RWPE1 (cell line): ENCODE results near the gene MRPL52.

ENCODE experiments used
- CTCF ChIA-PET: fragments of 350-600 bp; sonication (Branson Sonifier 250); formaldehyde crosslinking; extraction: SDS; loops from one replicate; lab custom pipeline; 2021; lab: Yijun Ruan, JAX
- POLR2A ChIA-PET: fragments of 400-600 bp; formaldehyde crosslinking; extraction: SDS; loops from one replicate; lab custom pipeline; 2020; ENCODE audit warnings: antibody characterized with exemption; ENCODE audit not compliant: low non-redundant PET; lab: Yijun Ruan, JAX
- DNase-seq: peaks from one replicate; pipeline ENCODE4 v3.0.0; 2012; ENCODE audit warnings: low spot score
- H3K27ac ChIP-seq: fragments of 450-650 bp; 2 replicates; pipeline ENCODE4 v1.5.1; 2017
- CTCF ChIP-seq: fragments of 450-650 bp; conservative IDR thresholded peaks from 2 replicates; pipeline ENCODE4 v1.5.1; 2017; ENCODE audit warnings: low read depth, mild to moderate bottlenecking

MRPL52 gene

DNA sequence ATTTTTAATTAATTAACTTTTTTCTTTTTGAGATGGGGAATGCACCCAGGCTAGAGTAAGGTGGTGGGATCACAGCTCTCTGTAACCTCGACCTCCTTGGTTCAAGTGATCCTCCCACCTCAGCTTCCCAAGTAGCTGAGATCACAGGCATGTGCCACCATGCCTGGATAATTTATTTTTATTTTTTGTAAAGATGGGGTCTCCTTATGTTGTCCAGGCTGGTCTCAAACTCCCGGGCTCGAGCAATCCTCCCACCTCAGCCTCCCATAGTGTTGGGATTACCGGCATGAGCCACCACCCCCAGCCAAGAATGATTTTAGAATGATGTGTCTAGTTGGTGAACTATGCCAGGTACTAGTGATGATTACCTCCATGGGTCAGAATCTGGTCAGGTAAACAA is 35.3 kb downstream of the MRPL52 start:
- no peak for TF ChIP-seq CTCF
- POLR2A ChIA-PET = no interaction called here
- H3K27ac ChIP-seq = no peak overlapping the region
- CTCF ChIA-PET = no interaction called here
- no peak for DNase-seq

DNA sequence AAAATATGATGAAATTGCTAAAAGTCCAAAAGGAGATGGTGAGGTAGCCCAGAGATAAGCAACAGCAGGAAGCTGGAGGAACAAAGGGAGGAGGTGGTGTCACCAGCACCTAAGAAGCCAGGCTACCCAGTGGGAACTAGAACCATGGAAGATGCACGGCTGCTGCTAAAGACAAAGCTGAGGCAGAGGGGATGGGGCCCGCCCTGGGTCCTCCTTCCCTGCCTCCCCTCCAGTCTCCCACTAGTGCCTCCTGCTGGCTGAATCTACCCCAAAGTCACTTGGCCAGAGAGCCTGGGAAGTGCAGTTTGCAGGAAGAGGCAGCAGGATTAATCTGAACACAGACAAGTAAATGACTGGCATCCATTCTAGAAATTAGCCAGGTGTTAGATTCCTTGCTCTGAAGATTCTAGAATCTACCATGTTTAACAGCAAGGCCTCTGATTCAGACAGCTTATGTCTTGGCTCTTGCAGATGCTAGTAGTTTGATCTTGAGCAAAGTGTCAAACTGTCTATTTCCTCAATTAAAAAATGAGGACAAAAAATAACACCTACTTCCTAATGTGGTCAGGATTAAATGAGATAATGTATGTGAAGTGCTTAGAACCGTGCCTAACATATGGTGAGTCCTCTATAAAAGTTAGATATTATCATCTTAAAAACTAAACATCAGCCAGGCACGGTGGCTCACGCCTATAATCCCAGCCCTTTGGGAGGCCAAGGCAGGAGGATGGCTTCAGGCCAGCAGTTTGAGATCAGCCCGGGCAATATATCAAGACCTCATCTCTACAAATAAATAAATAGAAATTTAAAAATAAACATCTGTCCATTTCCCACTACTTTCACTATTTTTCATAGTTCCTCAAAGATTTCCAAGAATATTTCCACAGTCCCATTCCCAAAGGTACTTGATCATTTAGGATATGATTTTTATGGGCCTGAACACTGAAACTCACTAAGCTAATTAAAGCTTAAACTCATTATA is 36.0 kb downstream of the MRPL52 start:
- ChIA-PET CTCF (interaction anchor here (0.6 to 0.7 kb wide), 2 partner anchors 56 to 301 kb away, joined by 3 read pairs; no protein-coding TSS in a partner anchor), POLR2A (no interaction called here)
- no peak for DNase-seq

GRCh38 chr14:22866874-22867273 is 37.2 kb downstream of the MRPL52 start:
- TF ChIP-seq CTCF = no peak
- H3K27ac ChIP-seq = no peak overlapping the region
- POLR2A ChIA-PET = no interaction called here
- CTCF ChIA-PET = interaction anchor here (0.6 to 0.7 kb wide), 2 partner anchors 28 to 57 kb away, joined by 3 read pairs; no protein-coding TSS in a partner anchor
- DNase-seq = no peak

More for the DNA sequence above, 36.0 kb downstream of the MRPL52 start:
- no peak for TF ChIP-seq CTCF
- no peak overlapping the region for H3K27ac ChIP-seq

DNA sequence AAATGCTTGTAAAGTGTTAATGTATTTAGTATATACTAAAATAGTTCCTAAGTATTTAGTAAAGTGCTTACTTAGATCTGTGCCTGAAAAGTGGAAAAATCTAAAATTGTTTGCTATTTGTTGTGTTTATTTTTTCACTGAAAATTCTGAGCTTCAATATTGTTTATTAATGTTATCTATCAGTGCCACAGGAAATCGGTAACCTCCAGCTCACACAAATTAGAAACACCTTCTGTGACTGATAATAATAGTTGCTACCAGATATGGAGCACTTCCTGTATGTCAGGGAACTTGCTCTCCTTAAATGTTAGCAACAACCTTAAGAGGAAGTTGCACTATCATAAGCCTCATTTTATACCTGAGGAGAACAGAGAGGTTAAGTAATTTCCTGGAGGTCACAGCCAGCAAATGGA is 41.1 kb downstream of the MRPL52 start:
- CTCF ChIA-PET = interaction anchor here (0.6 to 1.4 kb wide), 4 partner anchors 18 to 314 kb away, joined by 3 to 6 read pairs (median 6); no protein-coding TSS in a partner anchor
- DNase-seq = no peak
- POLR2A ChIA-PET = interaction anchor here (0.6 to 1.2 kb wide), 2 partner anchors 45 to 318 kb away, joined by 6 to 7 read pairs; no protein-coding TSS in a partner anchor
- TF ChIP-seq CTCF = no peak
- H3K27ac ChIP-seq = peak overlapping the region; percentile 99

- peak within 1 kb of the TSS; percentile 99 for H3K27ac ChIP-seq
- POLR2A ChIA-PET = interaction anchor here (0.6 to 1.2 kb wide), 2 partner anchors 44 to 319 kb away, joined by 6 to 7 read pairs; no protein-coding TSS in a partner anchor
- no peak for TF ChIP-seq CTCF
- CTCF ChIA-PET = interaction anchor here (0.5 to 3.2 kb wide), 7 partner anchors 12 to 314 kb away, joined by 3 to 40 read pairs (median 6); partner anchors contain the start of gene REM2
- DNase-seq = peak; percentile 86
Observed at GRCh38 chr14:22871224-22872032, 41.7 kb downstream of the MRPL52 start, which contains the start of gene LRP10. TSS of gene LRP10 (plus strand) at chr14:22871740. CDS start at chr14:22872304, 564 bp downstream.
